IPS-NIHi7 (cell line): ENCODE data around the gene PYGB.
A peak's percentile ranks its signal among the peaks of the same experiment; 100 is the strongest.
"Not testable (repeated sequence)": the region's sequence is repeated elsewhere in the genome, so short reads cannot be mapped to it uniquely, and the experiment has no call there.

ENCODE experiments used
- DNase-seq: peaks from one replicate; pipeline ENCODE4 v3.0.0; 2012; ENCODE audit warnings: mixed read lengths; ENCODE audit errors: extremely low spot score

The PYGB gene

DNA sequence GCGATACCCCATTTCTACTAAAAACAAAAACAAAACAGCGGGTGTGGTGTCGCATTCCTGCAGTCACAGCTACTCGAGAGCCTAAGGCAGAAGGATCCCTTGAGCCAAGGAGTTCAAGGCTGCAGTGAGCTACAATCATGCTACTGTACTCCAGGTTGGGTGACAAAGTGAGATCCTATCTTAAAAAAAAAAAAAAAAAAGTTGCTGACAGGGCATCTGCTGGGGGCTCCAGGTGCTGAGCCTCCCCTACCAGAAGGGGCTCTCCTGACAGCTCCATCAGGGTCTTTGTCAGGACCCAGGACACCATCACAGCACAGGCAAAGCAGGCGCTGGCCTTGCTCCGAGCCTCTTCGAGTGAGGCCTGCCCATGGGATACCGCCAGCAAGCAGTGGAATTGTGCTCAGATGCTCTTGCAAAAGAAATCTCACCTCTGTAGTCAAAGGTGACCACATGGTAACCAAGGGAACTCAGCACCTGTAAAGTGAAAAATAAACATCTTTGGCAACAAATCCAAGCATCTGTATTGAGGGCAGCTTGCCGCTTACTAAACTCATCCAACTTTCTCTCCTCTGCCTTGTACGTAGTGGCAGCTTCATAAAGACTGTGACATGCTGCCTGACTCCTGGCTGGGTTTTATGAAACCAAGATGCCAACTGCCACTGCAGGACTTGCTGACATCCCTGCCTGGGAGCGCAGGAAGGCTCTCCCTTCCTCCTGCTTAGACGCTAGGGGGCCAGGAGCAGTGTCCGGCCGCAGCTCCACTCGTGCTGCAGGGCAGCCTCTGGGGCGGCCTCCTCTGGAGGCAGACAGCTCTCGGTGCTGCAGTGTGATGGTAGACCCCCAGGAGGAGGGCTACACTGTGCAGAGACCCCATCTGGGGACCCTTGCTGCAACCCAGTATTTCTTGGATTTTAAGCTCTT is 66.9 kb downstream of the PYGB start:
- DNase-seq: no peak

DNA sequence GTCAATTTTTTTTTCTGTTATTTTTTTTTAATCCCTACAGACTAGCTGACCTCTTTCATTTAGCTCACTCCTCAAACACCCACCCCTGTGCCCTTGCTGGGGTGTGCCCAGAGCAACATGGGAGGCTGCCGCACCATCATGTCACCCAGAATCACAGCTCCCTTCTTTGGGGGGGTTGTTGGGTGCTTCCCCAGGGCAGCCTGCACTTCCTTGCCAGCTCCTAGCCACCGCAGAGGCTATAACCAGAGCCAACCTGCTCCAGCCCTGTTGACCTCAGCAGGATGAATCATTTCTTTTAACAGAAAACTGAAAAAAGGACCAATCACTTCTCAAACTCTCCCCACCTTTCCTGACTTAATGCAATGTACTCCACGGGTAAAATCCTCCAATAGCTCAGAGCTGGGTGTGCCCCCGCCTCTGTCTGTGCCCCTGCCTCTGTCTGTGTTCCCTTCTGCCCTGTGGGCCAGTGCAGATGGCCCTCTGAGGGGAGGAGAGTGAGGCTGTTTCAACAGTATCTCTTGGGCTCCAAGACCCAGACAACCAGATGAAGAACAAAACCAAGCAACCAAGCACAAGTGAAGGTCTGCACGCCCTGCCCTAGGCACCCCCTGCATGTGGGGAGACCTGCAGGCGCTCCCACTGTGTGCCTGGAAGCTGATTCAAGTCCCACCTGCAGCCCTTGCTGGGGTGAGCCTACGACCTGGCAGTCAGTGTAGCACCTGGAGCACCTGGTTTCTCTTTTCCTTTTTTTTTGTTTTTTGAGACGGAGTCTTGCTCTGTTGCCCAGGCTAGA is 67.7 kb downstream of the PYGB start:
- DNase-seq: no peak

- no peak for DNase-seq
Measured at GRCh38 chr20:25316506-25317190, 68.8 kb downstream of the PYGB start.

DNA sequence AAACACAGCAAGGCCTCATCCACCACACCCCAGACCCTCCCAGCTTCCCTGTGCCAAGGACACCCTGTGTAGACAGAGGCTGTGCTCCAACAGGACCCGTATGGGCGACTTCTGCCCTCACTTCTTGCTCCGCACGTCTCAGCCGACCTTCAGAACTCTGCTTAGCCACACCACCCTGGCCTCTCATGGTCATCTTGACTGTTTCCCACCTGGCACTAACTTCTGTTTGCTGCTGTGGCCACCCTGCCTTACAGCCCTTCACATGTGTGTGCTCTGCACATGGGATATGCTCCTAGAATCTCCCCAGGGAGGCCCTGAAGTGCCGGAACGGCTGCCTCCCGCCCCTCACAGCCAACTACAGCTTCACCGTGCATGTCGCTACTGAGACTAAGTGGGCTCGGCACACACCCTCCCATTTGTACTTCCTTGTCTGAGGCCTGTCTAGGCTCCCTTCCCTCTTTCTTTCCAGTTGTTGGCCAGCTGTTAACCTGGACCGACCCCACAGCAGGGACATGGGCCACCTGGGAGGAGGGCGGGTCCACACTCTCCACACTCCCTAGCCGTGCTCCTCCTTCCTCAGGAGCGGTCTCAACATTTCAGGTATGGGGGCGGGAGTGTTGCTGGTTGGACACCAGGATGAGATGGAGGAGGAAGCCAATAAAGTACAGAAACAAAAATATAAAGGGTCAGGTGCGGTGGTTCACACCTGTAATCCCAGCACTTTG is 69.6 kb downstream of the PYGB start:
- no peak for DNase-seq

DNA sequence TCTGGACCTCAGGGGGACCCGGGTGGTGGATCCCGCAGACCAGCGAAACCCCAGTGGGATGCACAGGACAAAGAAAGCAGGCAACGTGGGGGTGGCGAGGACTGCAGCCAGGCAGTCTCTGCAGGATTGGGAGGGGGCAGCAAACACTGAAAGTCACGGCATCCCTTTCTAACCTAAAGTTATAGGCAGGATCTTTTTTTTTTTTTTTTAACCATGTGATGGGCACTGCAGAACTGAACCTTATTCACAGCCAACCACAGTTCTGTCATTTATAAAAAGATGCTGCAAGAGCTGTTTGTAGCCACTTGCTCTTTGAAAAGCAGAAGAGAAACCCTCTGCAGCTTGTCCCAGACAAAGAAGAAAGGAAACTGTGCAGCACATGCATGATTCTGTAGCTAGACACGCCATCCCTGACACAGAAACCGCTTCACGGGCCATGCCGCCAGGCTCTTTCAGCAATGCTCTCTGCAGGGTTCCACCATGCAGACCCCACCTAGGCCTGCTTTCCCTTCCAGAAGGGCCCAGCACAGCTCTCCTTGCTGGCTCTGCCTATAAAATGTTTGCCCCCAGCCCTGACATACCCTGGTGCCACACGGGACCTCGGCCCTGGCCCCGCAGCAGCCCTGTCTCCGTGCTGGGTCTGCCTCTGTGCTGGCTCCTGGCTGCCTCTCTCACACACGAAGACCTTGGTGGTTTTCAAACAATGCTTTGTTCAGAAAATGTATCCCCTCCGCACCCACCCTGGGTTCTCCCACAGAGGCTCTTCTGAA is 70.8 kb downstream of the PYGB start:
- no peak for DNase-seq

DNA sequence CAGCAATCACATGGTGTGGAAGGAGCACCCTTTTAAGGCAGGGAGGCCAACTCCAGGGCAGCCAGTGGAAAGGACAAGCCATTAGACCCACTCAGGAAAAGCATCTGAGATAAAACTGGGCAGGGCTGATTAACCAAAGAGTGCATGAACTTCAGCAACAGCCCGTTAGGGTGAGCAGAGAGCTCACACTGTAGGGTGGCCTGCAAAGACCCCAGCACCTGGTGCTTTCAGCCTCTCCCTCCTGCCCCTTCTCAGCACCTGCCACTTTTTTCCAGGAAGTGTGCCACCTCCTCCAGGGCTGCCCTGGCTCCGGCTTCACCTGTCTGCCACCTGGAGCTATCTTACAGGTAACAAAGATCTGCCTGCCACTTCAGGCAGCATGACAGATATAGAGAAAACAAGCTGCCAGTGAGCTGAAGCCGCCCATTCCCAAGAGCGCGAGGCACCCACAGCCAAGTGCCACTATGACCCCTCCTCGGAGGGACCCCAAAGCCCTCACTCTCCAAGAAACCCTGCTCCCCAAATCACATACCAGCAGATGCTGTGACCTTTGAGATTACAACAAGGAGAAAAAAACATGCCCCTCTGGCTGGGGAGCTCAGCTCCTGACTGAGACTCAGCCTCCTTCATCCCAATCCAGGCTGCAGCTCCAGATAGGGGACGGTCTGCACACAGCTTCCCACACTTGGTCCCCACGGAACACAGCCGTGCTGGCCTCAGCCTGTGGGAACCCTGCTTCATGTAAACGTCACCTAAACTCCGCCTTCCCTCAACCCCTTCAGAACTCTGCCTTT is 71.6 kb downstream of the PYGB start:
- no peak for DNase-seq

DNA sequence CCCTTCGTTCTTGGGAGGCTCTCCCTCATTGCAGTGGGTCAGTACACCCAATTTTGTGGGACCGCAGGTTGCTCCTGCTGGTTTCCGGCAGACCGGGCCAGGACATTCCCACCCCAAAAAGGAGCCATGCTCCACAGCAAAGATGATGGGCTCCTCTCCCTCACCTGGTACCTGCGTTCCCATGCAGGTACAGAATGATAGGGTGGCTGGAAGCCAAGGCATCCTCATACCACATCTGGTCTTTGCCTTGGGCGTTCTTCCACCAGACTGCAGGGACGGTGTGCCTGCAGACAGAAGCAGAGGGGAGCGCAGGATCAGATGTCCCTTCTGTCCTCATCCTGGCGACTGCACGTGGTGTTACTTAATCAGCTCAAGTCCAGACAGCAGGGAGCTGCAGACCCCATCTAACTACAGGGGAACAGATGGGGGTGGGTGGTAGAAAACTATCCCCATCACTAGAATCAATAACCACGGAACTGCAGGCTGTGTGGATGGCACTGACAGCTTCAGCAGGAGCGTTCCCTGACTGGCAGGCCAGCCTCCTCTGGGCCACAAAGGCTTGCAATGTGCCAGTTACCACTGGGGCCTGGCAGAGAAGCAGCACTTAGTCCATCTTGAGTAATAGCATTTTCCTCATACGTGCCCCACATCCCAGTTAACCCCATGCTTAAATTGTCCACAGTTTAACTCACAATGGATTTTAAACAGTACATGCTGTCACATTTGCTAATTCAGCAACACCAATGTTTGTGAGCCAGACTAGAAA is 72.3 kb downstream of the PYGB start:
- DNase-seq: no peak

DNA sequence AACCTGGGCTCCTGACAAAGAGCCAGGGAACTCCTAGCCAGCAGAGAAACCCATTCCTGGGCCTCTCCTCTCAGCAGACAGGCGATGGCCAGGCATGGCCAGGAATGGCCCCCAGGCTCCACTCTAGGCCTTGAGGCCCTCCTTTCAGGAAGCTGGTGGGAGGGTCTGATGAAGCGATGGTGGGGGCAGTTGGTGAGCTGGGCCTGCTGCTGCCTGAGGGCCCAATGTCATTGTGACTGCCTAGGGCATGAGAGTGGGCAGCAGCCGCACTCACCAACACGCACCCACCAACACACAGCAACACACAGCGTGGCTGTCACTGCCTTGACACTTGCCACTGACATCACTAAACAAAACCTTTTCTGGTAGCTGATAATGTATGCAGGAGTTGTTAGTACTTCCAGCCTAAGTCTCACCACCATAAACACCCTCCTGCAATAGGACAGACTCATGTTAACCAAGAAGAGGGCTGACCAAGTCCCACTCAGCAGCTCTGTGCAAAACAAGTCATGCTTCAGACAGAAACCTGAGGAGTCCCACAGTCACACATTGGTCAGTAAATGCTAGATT is 73.5 kb downstream of the PYGB start:
- DNase-seq: no peak

GRCh38 chr20:25321991-25322390 is 74.1 kb downstream of the PYGB start:
- DNase-seq: no peak

DNA sequence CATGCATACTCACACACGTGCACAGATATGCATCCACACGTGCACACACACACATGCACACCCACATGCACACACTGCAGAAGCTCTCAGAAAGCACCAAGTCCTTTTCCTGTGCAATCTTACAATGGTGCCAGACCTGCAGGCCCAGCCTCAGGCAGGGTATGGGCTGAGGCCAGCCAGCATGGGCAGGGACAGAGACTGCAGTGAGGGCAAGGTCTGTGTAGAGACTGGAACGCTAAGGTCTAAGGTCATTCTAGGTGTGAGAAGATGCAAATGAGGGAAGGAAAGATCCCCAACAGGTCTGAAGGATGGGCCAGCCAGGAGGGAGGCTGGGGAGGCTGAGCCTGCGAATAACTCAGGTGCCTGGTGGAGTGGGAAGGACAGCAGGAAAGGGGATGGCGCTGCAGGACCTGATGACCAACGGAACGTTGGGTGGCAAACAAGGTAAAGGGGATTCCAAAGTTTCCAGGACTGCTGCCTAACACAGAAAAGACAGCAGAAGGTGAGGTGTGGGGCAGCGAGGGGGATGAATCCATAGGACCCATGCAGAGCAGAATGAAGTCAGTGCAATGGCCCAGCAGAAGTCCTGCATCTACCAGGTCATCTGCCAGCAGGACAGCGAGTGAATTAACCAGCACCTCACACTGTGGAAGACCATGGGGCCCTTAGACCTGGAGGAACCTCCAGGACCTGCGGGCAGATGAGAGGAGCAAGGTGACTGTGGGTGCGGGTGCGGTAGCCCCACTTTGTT is 75.8 kb downstream of the PYGB start:
- peak; percentile 6 for DNase-seq

GRCh38 chr20:25324412-25324811 is 76.5 kb downstream of the PYGB start:
- peak; percentile 7 for DNase-seq

DNA sequence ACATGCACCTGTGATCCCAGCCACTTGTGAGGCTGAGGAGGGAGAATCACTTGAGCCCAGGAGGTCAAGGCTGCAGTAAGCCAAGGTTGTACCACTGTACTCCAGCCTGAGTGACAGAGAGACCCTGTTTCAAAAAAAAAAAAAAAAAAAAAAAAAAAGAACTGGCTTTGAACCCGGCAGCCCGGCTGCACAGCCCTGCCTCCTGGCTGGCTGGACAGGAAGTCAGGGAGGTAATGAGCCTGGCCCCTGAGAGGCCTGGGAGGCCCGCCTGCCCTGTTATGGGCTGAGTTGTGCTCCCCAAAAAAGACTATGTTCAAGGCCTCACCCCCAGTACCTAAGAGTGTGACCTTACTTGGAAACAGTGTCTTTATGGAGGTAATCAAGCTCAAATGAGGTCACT is 77.2 kb downstream of the PYGB start:
- peak; percentile 4 for DNase-seq

DNA sequence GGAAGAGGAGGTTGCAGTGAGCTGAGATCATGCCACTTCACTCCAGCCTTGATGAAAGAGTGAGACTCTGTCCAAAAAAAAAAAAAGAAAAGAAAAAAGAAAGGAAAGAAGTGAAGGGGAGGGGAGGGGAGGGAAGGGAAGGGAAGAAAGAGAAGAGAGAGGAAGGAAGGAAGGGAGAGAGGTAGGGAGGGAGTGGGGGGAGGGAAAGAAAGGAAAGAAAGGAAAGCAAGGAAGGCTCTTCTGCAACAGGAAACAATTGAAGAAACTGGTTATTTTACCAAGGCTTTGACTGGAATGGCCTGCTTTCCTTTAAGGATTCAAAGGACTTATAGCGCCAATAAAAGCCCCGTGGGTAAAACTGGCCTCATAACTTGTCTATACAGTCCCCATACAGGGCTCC is 78.1 kb downstream of the PYGB start:
- DNase-seq: no peak

DNA sequence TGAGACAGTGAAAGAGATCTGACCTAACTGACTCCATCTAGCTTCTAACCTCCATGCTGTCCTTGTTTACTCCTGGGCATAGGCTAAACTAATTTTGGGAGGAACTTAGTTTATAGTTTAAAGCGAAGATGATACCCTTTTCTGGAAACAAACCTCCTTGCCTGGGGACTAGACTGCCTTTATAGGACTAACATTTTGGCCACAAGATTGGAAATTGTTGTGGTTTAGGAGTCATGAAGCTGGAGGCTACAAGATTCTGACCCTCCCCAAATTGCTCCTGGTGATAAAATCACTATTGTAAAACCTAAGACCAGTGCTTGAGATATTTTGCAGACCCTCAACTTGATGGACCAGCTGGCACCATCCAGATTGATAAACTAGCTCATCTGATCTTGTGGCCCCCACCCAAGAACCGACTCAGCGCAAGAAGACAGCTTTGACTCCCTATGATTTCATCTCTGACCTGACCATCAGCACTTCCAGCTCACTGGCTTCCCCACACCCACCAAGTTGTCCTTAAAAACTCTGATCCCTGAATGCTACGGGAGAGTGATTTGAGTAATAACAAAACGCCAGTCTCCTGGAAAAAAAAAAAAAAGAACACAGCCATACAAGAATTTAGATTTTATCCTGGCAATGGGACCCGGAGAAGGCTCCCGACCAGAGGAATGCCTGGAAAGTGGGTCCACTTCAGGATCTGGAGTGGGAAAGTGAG is 79.8 kb downstream of the PYGB start:
- DNase-seq: no peak

- peak; percentile 5 for DNase-seq
Measured at GRCh38 chr20:25328954-25329498, 81.1 kb downstream of the PYGB start.

GRCh38 chr20:25334972-25335371 is 87.1 kb downstream of the PYGB start:
- DNase-seq: not testable (repeated sequence)
